Measurements from ENCODE around the gene NUP42. TPM values are rescaled to one million over a fixed set of nuclear protein-coding genes. Genes with fewer than 3 reads are reported as not detected.

The NUP42 gene
- total and polyA plus RNA-seq, 2 of the 13 experiments (the other 11 are each of a cell fraction or from before 2014, with no cell fraction given): 32.0 to 51.5 TPM

- POLR2A ChIA-PET: no interaction called here
- DNase-seq (ENCODE audit: low spot score) (no peak), ATAC-seq (0 out of 3 replicates have a peak, but pooled peaks have one; percentile 31), FAIRE-seq (no peak)
- 86% methylated on average over 2 of the region's 2 CpGs for WGBS (ENCODE audit: low lambda C conversion rate)
- Histone ChIP-seq H3K4me1 (ENCODE audit: insufficient read depth, low read length) (peaks cover 13% of the 10 kb centered on the region; the same call in 1 of the 2 replicates), H3K27ac (ENCODE audit: extremely low read length, insufficient read depth, low read length) (no peak overlapping the region), H3K79me2 (ENCODE audit: insufficient read depth, low read length) (peaks cover 10% of the 10 kb centered on the region), H3K36me3 (replicated peaks in 1 of 2; ENCODE audit: control insufficient read depth in 1 of 2, insufficient read depth in 2 of 2, low read length in 2 of 2) (peaks cover 2 to 47% of the 10 kb centered on the region in 2 experiments), H3K4me2 (ENCODE audit: low read depth, low read length) (no peak overlapping the region), H3K4me3 (replicated peaks in 1 of 3; ENCODE audit: insufficient read depth in 1 of 3, low read depth in 2 of 3, low read length in 3 of 3) (no peak overlapping the region), H2AFZ (ENCODE audit: low read length) (no peak overlapping the region), H3K9me3 (ENCODE audit: low read length) (no peaks in the 10 kb centered on the region), H3K27me3 (ENCODE audit: control insufficient read depth in 1 of 2, insufficient read depth in 2 of 2, low read length in 2 of 2) (no peaks in the 10 kb centered on the region), H4K20me1 (ENCODE audit: insufficient read depth, low read length) (no peaks in the 10 kb centered on the region), H3K9ac (ENCODE audit: insufficient read depth, low read depth, low read length) (no peak overlapping the region)
- BruUV-seq (replicated peaks): no TSS peak
- CTCF ChIA-PET (ENCODE audit: low intra/inter-chr PET ratio, low total read pairs): no interaction called here
- in situ Hi-C loops (cut with HindIII; ENCODE audit: extremely low pct_ligation_motif_present, low pct_unique_long_range_greater_than_20kb): no loop called here
- intact Hi-C loops (cut with micrococcal nuclease; ENCODE audit: unreplicated experiment): no loop called here
- TF ChIP-seq MAFF (IDR thresholded peaks at IDR 0.05; ENCODE audit: low read depth, low read length) (0 out of 2 replicates have a peak, but pooled peaks have one; percentile 29), MAFK (conservative IDR thresholded peaks at IDR 0.05 in 1 of 2, IDR thresholded peaks at IDR 0.05 in 1 of 2; ENCODE audit: low read length in 2 of 2) (peak; percentile 44 to 51; a peak in 2 of 4 replicates), HDAC1 (CRISPR knock-in tag; IDR thresholded peaks at IDR 0.05) (no peak), ZNF205 (CRISPR knock-in tag; IDR thresholded peaks at IDR 0.05) (no peak), CBX1 (IDR thresholded peaks at IDR 0.05; ENCODE audit: low read depth) (no peak), TIGD3 (CRISPR knock-in tag; IDR thresholded peaks at IDR 0.05; ENCODE audit: borderline replicate concordance) (no peak), ZNF281 (CRISPR knock-in tag; IDR thresholded peaks at IDR 0.05; ENCODE audit: borderline replicate concordance) (no peak), MLLT10 (CRISPR knock-in tag; IDR thresholded peaks at IDR 0.05) (no peak), ZSCAN20 (CRISPR knock-in tag; IDR thresholded peaks at IDR 0.05; ENCODE audit: borderline replicate concordance) (no peak), FOXA1 (IDR thresholded peaks at IDR 0.05) (no peak), FOXA1 (CRISPR knock-in tag; IDR thresholded peaks at IDR 0.05) (peak; percentile 56; the same call in 1 of the 2 replicates), SRSF9 (IDR thresholded peaks at IDR 0.05; ENCODE audit: borderline replicate concordance, insufficient read depth, low read depth, low read length, poor library complexity, severe bottlenecking) (no peak), ZNF652 (CRISPR knock-in tag; IDR thresholded peaks at IDR 0.05; ENCODE audit: borderline replicate concordance, low read depth) (no peak), MATR3 (CRISPR knock-in tag; IDR thresholded peaks at IDR 0.05) (no peak), ZNF547 (CRISPR knock-in tag; IDR thresholded peaks at IDR 0.05) (no peak), FOXA3 (CRISPR knock-in tag; IDR thresholded peaks at IDR 0.05) (peak; percentile 43; the same call in 1 of the 2 replicates), ZBED4 (CRISPR knock-in tag; IDR thresholded peaks at IDR 0.05; ENCODE audit: borderline replicate concordance) (no peak), ZNF841 (CRISPR knock-in tag; IDR thresholded peaks at IDR 0.05; ENCODE audit: borderline replicate concordance) (no peak), ZNF484 (CRISPR knock-in tag; IDR thresholded peaks at IDR 0.05; ENCODE audit: borderline replicate concordance, low read depth) (no peak)
These were observed 9.2 kb downstream of the NUP42 start for GRCh38 chr7:23191022-23191421.

Data from HepG2 (cell line).